Measurements from ENCODE around the gene GALNS. TPM values are rescaled to one million over a fixed set of nuclear protein-coding genes. Genes with fewer than 3 reads are reported as not detected.

Gene GALNS
- total and polyA plus RNA-seq, 2 donors (not counting 1 experiment from before 2014, with no cell fraction given) = 45.5 to 68.4 TPM

DNA sequence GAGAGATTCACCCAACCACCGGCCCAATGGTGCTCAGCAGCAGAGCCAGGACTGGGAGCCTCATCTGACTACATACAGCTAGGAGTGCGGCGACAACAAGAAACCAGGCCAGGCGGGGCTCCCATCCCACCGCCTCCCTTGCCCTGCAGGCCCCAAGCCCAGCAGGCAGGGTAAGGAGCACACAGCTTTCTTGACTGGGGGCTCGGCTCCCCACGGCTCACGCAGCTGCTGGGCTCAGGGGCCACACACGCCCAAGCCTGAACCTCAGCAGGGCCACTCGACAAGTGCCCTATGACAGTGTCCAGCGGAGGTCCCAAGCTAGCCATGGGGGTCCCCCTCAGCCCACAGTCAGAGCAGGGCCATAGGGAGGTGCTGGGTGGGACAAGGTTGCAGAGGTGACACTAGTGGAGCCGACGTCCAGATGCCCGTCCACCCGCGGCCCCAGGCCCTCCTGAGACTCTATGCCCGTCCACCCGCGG, 85.4 kb downstream of the GALNS start:
- peak overlapping the region; percentile 65 for H3K4me3 Mint-ChIP-seq
- peaks cover 98% of the 10 kb centered on the region for H3K79me2 ChIP-seq (ENCODE audit: control insufficient read depth, insufficient read depth, low read length)
- H3K27ac ChIP-seq (ENCODE audit: low read length in 2 of 2) = peak overlapping the region in 1 of 2 donors; percentile 13
- 61% methylated on average over 11 of the region's 19 CpGs for WGBS (ENCODE audit: insufficient coverage)
- DNase-seq (no peak), ATAC-seq (ENCODE audit: low read depth) (no peak)
- H3K36me3 ChIP-seq (replicated peaks in 1 of 2; ENCODE audit: control extremely low read depth in 1 of 2, control insufficient read depth in 1 of 2, extremely low read depth in 1 of 2, insufficient read depth in 2 of 2, low read length in 1 of 2) = peaks cover 0 to under 1% of the 10 kb centered on the region in 2 experiments
- no peaks in the 10 kb centered on the region for H3K27me3 Mint-ChIP-seq
- no peak for TF ChIP-seq CTCF (IDR thresholded peaks at IDR 0.05)
- TF ChIP-seq EZH2 (IDR thresholded peaks at IDR 0.05; ENCODE audit: borderline replicate concordance, insufficient read depth, low read depth, low read length, poor library complexity, severe bottlenecking) = no peak
- peak overlapping the region; percentile 84 for H3K27ac Mint-ChIP-seq
- intact Hi-C loops (cut with micrococcal nuclease) = loop anchor here (2.0 kb wide), 1 partner anchor 27 kb away; no protein-coding TSS in a partner anchor
- peaks cover 97% of the 10 kb centered on the region for H4K20me1 ChIP-seq (ENCODE audit: control insufficient read depth, insufficient read depth, low read length, poor library complexity, severe bottlenecking)
- no peak overlapping the region for H2AFZ ChIP-seq (ENCODE audit: insufficient read depth, low read depth, low read length, poor library complexity, severe bottlenecking)
- H3K4me1 Mint-ChIP-seq = peaks cover 47% of the 10 kb centered on the region
- no peak overlapping the region for H3K9ac ChIP-seq (ENCODE audit: low read length)
- no peak overlapping the region for H3K4me3 ChIP-seq (ENCODE audit: control extremely low read depth in 1 of 5, extremely low read depth in 1 of 5, insufficient read depth in 1 of 5, low read depth in 2 of 5, low read length in 4 of 5)
- H3K9me3 ChIP-seq (ENCODE audit: control extremely low read depth in 1 of 3, control insufficient read depth in 2 of 3, insufficient read depth in 1 of 3, low read length in 2 of 3) = no peaks in the 10 kb centered on the region
- H3K9me3 Mint-ChIP-seq (ENCODE audit: insufficient read depth) = no peaks in the 10 kb centered on the region
- H3K4me2 ChIP-seq (replicated peaks; ENCODE audit: low read depth, low read length, poor library complexity, severe bottlenecking) = peak overlapping the region; percentile 74
- H3K27me3 ChIP-seq (replicated peaks in 1 of 4; ENCODE audit: control extremely low read depth in 1 of 4, control insufficient read depth in 3 of 4, insufficient read depth in 4 of 4, low read length in 3 of 4) = no peaks in the 10 kb centered on the region
- CTCF ChIA-PET = interaction anchor here (3.7 to 8.4 kb wide), 2 partner anchors 11 to 34 kb away, joined by 14 to 68 read pairs; partner anchors contain the start of gene PIEZO1
- peaks cover 46 to 63% of the 10 kb centered on the region in 2 donors for H3K4me1 ChIP-seq (ENCODE audit: control insufficient read depth in 2 of 2, insufficient read depth in 2 of 2, low read length in 2 of 2)
- POLR2A ChIA-PET = interaction anchor here (0.6 to 1.5 kb wide), 3 partner anchors 9 to 26 kb away, joined by 4 to 7 read pairs (median 5); no protein-coding TSS in a partner anchor

Data from B cell (primary cell).